Measurements from ENCODE around the gene CTBP2.

GRCh38 chr10:125086691-125087090 lies 73.7 kb downstream of the CTBP2 start:
- TF ChIP-seq SP1 (CRISPR knock-in tag; conservative IDR thresholded peaks at IDR 0.05) (no peak), CTCF (IDR thresholded peaks at IDR 0.05) (no peak), ZNF263 (CRISPR knock-in tag; IDR thresholded peaks at IDR 0.05; ENCODE audit: low read depth) (no peak), ATF2 (CRISPR knock-in tag; IDR thresholded peaks at IDR 0.05; ENCODE audit: borderline replicate concordance, low read depth) (no peak), KAT7 (CRISPR knock-in tag; IDR thresholded peaks at IDR 0.05; ENCODE audit: borderline replicate concordance) (no peak)

All from WTC11 (cell line).